Raji (cell line): ENCODE results near the gene EP400.

ENCODE experiments used
- POLR2A ChIP-seq: IDR thresholded peaks from 2 replicates; pipeline ENCODE4 v1.6.1; 2011; ENCODE audit warnings: low read depth, low read length, control low read depth; ENCODE audit not compliant: insufficient read depth

EP400 gene

DNA sequence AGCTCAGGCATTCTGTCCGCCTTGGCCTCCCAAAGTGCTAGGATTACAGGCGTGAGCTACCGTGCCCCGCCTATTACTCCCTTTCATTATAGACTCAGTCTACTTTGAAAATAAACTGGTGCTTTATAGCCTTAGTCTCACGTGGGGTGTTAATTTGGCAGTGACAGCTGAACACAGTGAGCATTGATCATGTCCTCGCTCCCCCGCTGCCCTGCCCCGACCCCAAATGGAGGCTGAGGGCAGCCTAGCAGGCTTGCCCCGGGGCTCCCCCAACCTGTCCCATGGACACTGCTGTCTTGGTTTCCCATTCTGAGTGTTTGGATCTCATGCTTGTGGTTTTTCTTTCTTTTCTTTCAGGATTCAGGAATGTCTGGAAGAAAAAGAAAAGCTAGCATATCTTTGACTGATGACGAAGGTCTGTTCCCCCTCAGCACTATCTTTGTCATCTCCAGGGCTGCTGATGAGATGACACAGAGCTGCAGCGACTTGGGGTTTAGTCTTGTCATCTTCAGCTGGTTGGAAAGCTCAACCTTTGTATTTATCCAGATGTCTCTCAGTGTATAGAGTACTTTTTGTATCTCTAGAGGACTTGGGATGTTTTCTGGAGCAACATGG, 42.2 kb downstream of the EP400 start:
- TF ChIP-seq POLR2A, result no peak

DNA sequence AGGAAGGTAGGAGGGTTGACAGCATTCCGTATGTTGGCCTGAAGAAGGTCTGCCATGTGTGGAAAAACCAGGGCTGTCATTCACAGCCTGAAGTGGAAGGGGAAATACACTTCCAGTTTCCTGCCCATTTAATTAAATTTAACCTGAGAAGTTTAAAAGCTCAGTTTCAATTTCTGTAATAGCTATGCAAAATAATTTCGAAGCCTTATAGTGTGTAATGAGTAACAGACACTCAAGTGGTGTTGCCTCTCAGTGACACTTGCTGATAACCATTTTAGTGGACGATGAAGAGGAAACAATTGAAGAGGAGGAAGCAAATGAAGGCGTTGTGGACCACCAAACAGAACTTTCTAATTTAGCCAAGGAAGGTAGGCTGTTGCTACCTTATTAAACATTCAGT, 44.8 kb downstream of the EP400 start:
- no peak for TF ChIP-seq POLR2A

DNA sequence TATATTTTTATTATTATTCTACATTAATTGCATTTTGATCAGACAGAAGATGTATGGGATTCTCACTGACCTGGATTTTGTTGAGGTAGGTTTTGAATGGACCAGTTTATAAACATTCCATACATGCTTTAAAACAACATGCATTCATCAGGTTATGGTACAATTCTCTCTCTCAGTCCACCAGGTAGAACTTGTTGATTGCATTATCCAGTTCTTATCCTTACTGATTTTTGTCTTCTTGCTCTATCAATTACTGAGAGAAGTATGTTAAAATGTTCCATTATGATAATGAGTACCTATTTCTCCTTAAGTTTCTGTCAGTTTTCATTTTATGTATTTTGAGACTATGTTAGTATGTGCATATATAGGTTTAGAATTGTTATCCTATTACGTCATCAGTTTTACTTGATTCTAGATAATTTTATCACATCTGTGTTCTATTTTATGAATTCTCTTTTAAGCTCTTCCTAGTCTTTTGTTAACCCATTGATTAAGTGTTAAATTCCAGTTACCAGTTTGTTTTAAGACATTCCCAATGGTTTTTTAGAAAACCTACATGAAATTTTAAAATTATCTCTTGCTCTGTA, 50.6 kb downstream of the EP400 start:
- no peak for TF ChIP-seq POLR2A

GRCh38 chr12:132003846-132004245, 54.1 kb downstream of the EP400 start:
- TF ChIP-seq POLR2A, result no peak

DNA sequence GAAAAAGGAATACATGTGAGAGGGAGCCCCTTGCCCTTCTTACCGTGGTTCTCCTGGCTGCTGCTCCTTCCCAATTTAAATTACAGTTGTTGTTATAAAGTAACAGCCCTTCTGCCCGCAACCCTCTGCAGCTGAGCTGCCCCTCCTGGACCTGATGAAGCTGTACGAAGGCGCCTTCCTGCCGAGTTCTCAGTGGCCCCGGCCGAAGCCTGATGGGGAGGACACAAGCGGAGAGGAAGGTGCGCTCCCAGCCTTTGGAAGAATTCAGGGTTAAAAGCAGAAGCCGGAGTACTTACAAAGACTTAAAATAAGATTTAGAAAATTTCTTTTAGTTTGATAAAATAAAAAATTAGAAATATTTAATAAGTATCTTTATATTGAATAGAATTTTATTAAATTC, 55.2 kb downstream of the EP400 start:
- TF ChIP-seq POLR2A, result no peak

GRCh38 chr12:132006056-132006680, 56.4 kb downstream of the EP400 start:
- TF ChIP-seq POLR2A, result no peak

GRCh38 chr12:132007041-132007440, 57.3 kb downstream of the EP400 start:
- TF ChIP-seq POLR2A, result no peak

GRCh38 chr12:132009336-132009859, 59.7 kb downstream of the EP400 start:
- TF ChIP-seq POLR2A, result no peak

GRCh38 chr12:132012919-132013568, 63.3 kb downstream of the EP400 start:
- no peak for TF ChIP-seq POLR2A

- TF ChIP-seq POLR2A, result no peak
Measured at GRCh38 chr12:132014092-132014914, 64.6 kb downstream of the EP400 start.

GRCh38 chr12:132014915-132015280, 65.2 kb downstream of the EP400 start:
- TF ChIP-seq POLR2A, result no peak

DNA sequence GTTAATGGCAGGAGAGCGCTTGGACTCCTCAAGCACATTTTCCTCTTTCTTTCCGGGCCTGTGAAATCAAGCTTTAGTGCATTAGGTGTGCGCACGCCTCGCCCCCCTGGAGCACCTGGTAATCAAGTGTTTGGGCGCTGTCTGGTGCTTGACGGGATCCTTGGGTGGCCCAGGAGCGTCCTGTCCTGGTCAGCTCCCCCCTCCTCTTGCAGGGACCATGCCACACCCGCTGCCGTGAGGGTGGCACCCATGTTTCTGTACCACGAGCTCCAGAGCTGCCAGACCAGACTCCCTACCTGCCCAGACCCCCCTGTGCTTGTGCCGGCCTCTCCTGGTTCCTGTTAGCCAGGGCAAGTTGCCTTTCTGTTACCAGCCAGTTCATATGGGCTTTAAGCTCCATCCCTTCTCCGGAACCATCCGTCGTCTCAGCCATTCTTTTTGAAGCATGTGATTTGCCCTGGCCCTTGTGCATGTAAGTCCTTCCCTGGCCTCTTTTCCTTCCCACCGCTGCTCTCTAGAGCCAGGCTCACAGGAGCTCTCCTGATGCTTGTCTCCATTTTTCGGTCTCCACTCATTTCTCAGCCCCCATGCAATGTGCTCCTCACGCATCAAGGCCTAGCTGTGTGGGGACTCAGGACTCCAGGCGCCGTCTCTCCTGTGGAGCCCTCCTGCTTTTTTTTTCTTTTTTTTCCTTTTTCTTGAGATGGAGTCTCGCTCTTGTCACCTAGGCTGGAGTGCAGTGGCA, 66.1 kb downstream of the EP400 start:
- no peak for TF ChIP-seq POLR2A

DNA sequence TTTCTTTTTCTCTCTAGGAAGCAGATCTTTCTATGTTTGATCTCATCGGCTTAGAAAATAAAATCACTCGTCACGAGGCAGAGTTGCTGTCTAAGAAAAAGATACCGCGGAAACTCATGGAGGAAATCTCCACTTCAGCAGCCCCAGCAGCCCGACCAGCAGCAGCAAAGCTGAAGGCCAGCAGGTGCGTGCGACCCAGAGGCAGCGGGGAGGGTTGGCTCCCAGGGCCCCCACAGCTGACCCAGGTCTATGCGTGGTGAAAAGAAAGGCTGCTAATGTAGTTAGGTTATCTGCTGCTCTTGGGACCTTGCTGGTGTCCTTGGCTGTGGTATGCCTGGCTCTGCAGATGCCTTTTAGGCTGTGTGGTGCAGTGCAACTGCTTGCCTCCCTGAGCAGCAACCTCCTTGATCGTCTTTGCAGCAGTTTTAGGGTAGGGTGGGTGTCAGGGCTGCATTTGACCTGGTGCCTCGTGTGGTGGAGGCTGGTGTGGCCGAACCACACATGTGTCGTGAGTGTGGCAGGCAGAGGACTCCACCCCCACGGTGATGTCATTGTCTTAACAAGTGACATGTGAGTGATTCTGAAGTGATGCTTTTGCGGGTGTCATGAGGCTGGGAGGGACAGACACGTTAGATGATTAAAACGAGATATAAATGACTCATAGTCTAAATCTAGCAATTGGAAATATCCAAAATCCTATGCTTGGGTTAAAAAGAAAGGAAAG, 68.6 kb downstream of the EP400 start:
- TF ChIP-seq POLR2A, result no peak

GRCh38 chr12:132019891-132020290, 70.1 kb downstream of the EP400 start:
- TF ChIP-seq POLR2A, result no peak
